ENCODE results near the gene CSNK2B. TPM values are rescaled to one million over a fixed set of nuclear protein-coding genes. Genes with fewer than 3 reads are reported as not detected.
A peak's percentile ranks its signal among the peaks of the same experiment; 100 is the strongest.

CSNK2B gene
- total and polyA plus RNA-seq, 9 of the 15 experiments (the other 6 are each of a cell fraction or from before 2014, with no cell fraction given): 120 to 1,126 (median 529) TPM

- TF ChIP-seq WHSC1 (IDR thresholded peaks at IDR 0.05; ENCODE audit: low read length) (no peak), ELF4 (CRISPR knock-in tag; IDR thresholded peaks at IDR 0.05) (peak; percentile 96), MAFG (tag; conservative IDR thresholded peaks at IDR 0.05) (peak; percentile 20; the same call in 1 of the 2 replicates), MNT (conservative IDR thresholded peaks at IDR 0.05) (peak; percentile 71 to 90), GTF2F1 (IDR thresholded peaks at IDR 0.05; ENCODE audit: low read depth, low read length) (no peak; the same call in 1 of the 2 replicates), CHD2 (IDR thresholded peaks at IDR 0.05; ENCODE audit: low read depth, low read length) (peak; percentile 61), ZKSCAN1 (IDR thresholded peaks at IDR 0.05; ENCODE audit: low read depth, low read length) (peak; percentile 43; the same call in 1 of the 2 replicates), NR2F6 (CRISPR knock-in tag; IDR thresholded peaks at IDR 0.05) (peak; percentile 91), ZNF655 (CRISPR knock-in tag; IDR thresholded peaks at IDR 0.05) (no peak), TAF15 (IDR thresholded peaks at IDR 0.05; ENCODE audit: low read depth, low read length) (no peak), BMI1 (IDR thresholded peaks at IDR 0.05; ENCODE audit: low read length) (peak; percentile 27; the same call in 1 of the 2 replicates), BACH1 (tag; IDR thresholded peaks at IDR 0.05) (no peak), E2F4 (CRISPR knock-in tag; IDR thresholded peaks at IDR 0.05; ENCODE audit: low read depth) (peak; percentile 86), RBM22 (IDR thresholded peaks at IDR 0.05; ENCODE audit: low read depth, low read length, poor library complexity, severe bottlenecking) (no peak), TRIM28 (IDR thresholded peaks at IDR 0.05) (no peak; the same call in 1 of the 2 replicates), RFX5 (IDR thresholded peaks at IDR 0.05; ENCODE audit: low read depth, low read length) (peak; percentile 47), ZNF589 (CRISPR knock-in tag; IDR thresholded peaks at IDR 0.05; ENCODE audit: low read depth) (no peak), SAP30 (IDR thresholded peaks at IDR 0.05; ENCODE audit: borderline replicate concordance, insufficient read depth, low read depth, low read length, poor library complexity, severe bottlenecking) (peak; percentile 55), CBX2 (IDR thresholded peaks at IDR 0.05; ENCODE audit: insufficient read depth, low read length, poor library complexity, severe bottlenecking) (no peak), ATF3 (IDR thresholded peaks at IDR 0.05) (peak; percentile 99), ATF3 (CRISPR knock-in tag; conservative IDR thresholded peaks at IDR 0.05) (peak; percentile 68), ZNF280B (CRISPR knock-in tag; IDR thresholded peaks at IDR 0.05) (no peak)
Observed at GRCh38 chr6:31619805-31620585, 45.9 kb upstream of the CSNK2B start (continued).
